Measurements from ENCODE around the gene PLEKHA4. TPM values are rescaled to one million over a fixed set of nuclear protein-coding genes. Genes with fewer than 3 reads are reported as not detected.

The PLEKHA4 gene
- polyA plus RNA-seq, 1 donor (not counting 4 experiments of a cell fraction or from before 2014, with no cell fraction given) = 1.8 TPM

- FAIRE-seq (no peak), DNase-seq (ENCODE audit: low read depth, low spot score) (no peak)
- Histone ChIP-seq H3K27ac (ENCODE audit: control insufficient read depth, insufficient read depth, low read length) (no peak overlapping the region), H3K4me3 (ENCODE audit: control insufficient read depth in 2 of 3, extremely low read depth in 1 of 3, insufficient read depth in 2 of 3, low read depth in 1 of 3, low read length in 3 of 3) (no peak overlapping the region), H3K9ac (ENCODE audit: control insufficient read depth, extremely low read depth, insufficient read depth, low read length) (no peak overlapping the region), H3K27me3 (ENCODE audit: control insufficient read depth, extremely low read depth, insufficient read depth, low read length) (no peaks in the 10 kb centered on the region), H3K9me1 (ENCODE audit: control insufficient read depth, extremely low read depth, insufficient read depth, low read length) (no peaks in the 10 kb centered on the region), H3K4me1 (ENCODE audit: control insufficient read depth, extremely low read depth, insufficient read depth, low read length) (no peaks in the 10 kb centered on the region), H3K4me2 (ENCODE audit: control insufficient read depth, extremely low read depth, insufficient read depth, low read depth, low read length) (no peak overlapping the region), H3K9me3 (ENCODE audit: control insufficient read depth, low read depth, low read length) (no peaks in the 10 kb centered on the region), H3K79me2 (ENCODE audit: control insufficient read depth, insufficient read depth, low read length) (no peaks in the 10 kb centered on the region), H2AFZ (ENCODE audit: control insufficient read depth, low read length) (no peak overlapping the region), H3K36me3 (ENCODE audit: control insufficient read depth in 2 of 2, extremely low read depth in 1 of 2, insufficient read depth in 2 of 2, low read length in 2 of 2) (no peaks in the 10 kb centered on the region), H4K20me1 (ENCODE audit: control insufficient read depth, extremely low read depth, insufficient read depth, low read length) (no peaks in the 10 kb centered on the region)
- dilution Hi-C loops (cut with MboI; ENCODE audit: extremely low pct_ligation_motif_present, low sequenced_read_pairs) = no loop called here
- TF ChIP-seq EZH2 (IDR thresholded peaks at IDR 0.05; ENCODE audit: low read length) = no peak
- no peak for TF ChIP-seq CTCF (optimal IDR thresholded peaks at IDR 0.05 in 1 of 3, IDR thresholded peaks at IDR 0.05 in 1 of 3, conservative IDR thresholded peaks at IDR 0.05 in 1 of 3; ENCODE audit: extremely low read depth in 1 of 3, insufficient read depth in 2 of 3, low read length in 3 of 3)
Observed at GRCh38 chr19:48887861-48888612, 19.6 kb upstream of the PLEKHA4 start.

GRCh38 chr19:48883726-48884125 is 15.3 kb upstream of the PLEKHA4 start:
- Histone ChIP-seq H3K9me3 (ENCODE audit: control insufficient read depth, low read depth, low read length) (no peaks in the 10 kb centered on the region), H3K9me1 (ENCODE audit: control insufficient read depth, extremely low read depth, insufficient read depth, low read length) (no peaks in the 10 kb centered on the region), H3K9ac (ENCODE audit: control insufficient read depth, extremely low read depth, insufficient read depth, low read length) (no peak overlapping the region), H3K4me1 (ENCODE audit: control insufficient read depth, extremely low read depth, insufficient read depth, low read length) (no peaks in the 10 kb centered on the region), H2AFZ (ENCODE audit: control insufficient read depth, low read length) (no peak overlapping the region), H3K36me3 (ENCODE audit: control insufficient read depth in 2 of 2, extremely low read depth in 1 of 2, insufficient read depth in 2 of 2, low read length in 2 of 2) (no peaks in the 10 kb centered on the region), H3K4me3 (ENCODE audit: control insufficient read depth in 2 of 3, extremely low read depth in 1 of 3, insufficient read depth in 2 of 3, low read depth in 1 of 3, low read length in 3 of 3) (no peak overlapping the region), H3K4me2 (ENCODE audit: control insufficient read depth, extremely low read depth, insufficient read depth, low read depth, low read length) (no peak overlapping the region), H3K79me2 (ENCODE audit: control insufficient read depth, insufficient read depth, low read length) (no peaks in the 10 kb centered on the region), H4K20me1 (ENCODE audit: control insufficient read depth, extremely low read depth, insufficient read depth, low read length) (no peaks in the 10 kb centered on the region), H3K27ac (ENCODE audit: control insufficient read depth, insufficient read depth, low read length) (no peak overlapping the region), H3K27me3 (ENCODE audit: control insufficient read depth, extremely low read depth, insufficient read depth, low read length) (no peaks in the 10 kb centered on the region)
- FAIRE-seq (no peak), DNase-seq (ENCODE audit: low read depth, low spot score) (no peak)
- TF ChIP-seq CTCF (optimal IDR thresholded peaks at IDR 0.05 in 1 of 3, IDR thresholded peaks at IDR 0.05 in 1 of 3, conservative IDR thresholded peaks at IDR 0.05 in 1 of 3; ENCODE audit: extremely low read depth in 1 of 3, insufficient read depth in 2 of 3, low read length in 3 of 3) = no peak
- no peak for TF ChIP-seq EZH2 (IDR thresholded peaks at IDR 0.05; ENCODE audit: low read length)
- dilution Hi-C loops (cut with MboI; ENCODE audit: extremely low pct_ligation_motif_present, low sequenced_read_pairs) = no loop called here
